COR-L47 (cell line): ENCODE data around the gene MGMT.

Source experiments
- DNase-seq: peaks from one replicate; lab custom pipeline; 2025; lab: John Stamatoyannopoulos, UW

MGMT gene

DNA sequence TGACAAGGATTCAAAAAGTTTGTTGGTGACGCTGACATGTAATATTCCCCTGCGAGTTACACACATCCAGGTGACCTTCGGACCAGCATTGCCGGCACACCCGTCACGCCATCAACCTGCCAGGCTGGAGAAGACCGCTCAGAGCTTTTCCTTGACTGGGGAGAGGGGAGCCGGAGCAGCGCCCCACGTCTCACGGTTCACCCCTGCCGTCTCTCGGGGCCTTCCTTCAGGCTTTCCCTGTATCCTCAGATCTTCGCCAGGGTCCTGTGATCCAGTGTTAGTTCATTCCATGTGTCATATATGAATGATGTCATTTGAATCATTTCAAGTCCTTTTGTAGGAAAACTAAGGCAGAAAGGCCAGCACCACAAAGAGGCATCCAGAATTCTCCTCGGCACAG is 127.8 kb downstream of the MGMT start:
- no peak for DNase-seq

GRCh38 chr10:129598413-129598812 is 131.4 kb downstream of the MGMT start:
- DNase-seq: no peak

- DNase-seq: no peak
These were observed 132.1 kb downstream of the MGMT start for GRCh38 chr10:129599160-129599559.

DNA sequence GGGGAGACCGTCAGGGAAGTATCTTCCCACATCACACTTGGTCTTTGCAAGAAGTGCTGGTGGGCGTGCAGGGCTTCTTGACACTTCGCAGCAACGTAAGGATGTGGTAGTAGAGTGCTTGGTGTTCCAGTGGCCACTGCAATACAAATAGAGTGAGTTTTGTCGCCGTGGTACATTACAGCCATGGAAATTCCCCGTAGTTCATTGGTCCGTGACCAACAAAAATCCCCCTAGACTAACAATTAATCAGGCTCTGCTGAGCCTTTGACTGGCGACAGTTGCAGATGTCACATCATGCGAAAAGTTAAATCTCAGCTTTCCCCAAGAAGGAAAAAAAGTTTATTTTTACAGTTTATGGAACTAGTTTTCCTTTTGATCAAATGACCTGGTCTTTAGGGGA is 134.7 kb downstream of the MGMT start:
- no peak for DNase-seq

DNA sequence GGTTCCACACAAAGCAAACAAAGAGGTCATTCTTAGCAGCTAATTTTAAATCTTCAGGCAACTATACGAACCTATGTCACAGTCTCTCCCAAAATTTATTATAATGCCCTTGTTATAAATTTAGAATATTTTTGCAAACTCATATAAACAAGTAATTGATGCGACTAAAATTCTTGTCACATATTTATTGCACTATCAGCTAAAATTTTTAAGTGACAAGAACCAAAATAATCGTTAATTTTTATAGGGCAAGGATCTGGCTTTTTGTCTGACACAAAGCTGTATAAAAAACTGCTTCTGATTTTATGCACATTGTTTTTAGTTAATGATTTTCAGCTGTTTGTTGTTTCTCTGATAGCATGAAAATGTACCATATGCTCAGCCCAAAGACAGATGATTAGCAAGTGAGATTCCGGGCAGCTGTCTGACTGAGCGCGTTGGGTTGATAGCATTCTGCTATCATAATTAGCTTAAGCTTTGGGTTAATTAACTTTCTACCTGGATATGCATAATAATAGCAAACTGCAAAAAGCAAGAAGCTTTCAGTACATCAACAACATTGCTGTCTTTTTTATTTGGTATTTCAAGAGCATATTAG is 136.0 kb downstream of the MGMT start:
- DNase-seq: no peak

DNA sequence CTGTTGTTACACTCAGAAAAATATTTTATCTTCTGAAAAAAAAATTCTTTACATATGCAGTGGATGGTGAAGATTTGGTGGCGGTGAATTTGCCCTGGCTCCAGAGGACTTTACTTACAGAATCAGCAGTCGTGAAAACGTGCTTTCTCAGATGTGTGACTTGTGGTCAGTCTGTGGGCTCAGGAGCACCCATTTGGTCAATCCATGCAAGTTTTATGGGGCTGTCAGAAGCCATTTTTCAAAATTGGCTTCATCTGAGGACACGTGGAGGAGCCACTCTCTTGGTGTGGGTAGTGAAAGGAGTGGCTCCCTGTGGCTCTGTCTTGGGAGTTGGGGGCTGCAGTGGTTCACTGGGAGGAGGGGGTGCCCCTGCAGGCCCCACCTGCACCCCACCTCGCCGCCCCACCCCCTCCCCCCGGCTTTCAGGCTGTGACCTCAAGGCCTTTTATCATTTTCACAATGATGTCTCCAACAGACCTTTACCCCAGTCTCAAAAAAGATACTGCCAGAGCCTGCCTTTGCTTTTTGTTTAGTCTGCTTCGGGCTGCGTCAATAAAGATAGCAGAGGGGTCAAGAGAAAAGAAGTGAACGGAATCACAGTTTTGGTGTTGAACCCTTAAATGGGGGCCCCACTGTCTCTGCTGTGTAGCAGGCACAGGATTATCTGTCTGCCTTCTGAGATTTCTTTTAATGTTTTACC is 137.4 kb downstream of the MGMT start:
- DNase-seq: no peak

GRCh38 chr10:129605266-129605985 is 138.4 kb downstream of the MGMT start:
- no peak for DNase-seq

- no peak for DNase-seq
These were observed 139.0 kb downstream of the MGMT start for GRCh38 chr10:129605986-129606518.

- no peak for DNase-seq
These were observed 140.6 kb downstream of the MGMT start for GRCh38 chr10:129607607-129608109.

DNA sequence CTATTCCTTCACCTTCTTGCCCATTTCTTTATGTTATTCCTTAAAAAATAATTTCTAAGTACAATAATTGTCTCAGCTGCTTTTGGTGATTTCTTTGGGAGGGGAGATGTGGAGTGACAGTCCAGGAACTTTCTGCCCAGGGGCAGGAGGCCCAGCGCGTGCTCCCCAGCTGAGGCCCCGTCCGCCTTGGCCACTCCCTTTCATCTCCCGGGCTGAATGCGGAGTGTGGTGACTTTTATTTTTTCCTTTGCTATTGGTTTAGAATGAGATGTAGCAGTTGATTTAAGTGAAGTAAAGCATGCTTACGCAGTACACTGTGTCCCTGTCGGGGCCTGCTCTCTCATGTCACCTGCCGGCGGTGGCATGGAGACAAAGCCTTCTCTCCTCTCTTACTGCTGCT is 141.6 kb downstream of the MGMT start:
- no peak for DNase-seq

- no peak for DNase-seq
These were observed 142.5 kb downstream of the MGMT start for GRCh38 chr10:129609551-129609950.

DNA sequence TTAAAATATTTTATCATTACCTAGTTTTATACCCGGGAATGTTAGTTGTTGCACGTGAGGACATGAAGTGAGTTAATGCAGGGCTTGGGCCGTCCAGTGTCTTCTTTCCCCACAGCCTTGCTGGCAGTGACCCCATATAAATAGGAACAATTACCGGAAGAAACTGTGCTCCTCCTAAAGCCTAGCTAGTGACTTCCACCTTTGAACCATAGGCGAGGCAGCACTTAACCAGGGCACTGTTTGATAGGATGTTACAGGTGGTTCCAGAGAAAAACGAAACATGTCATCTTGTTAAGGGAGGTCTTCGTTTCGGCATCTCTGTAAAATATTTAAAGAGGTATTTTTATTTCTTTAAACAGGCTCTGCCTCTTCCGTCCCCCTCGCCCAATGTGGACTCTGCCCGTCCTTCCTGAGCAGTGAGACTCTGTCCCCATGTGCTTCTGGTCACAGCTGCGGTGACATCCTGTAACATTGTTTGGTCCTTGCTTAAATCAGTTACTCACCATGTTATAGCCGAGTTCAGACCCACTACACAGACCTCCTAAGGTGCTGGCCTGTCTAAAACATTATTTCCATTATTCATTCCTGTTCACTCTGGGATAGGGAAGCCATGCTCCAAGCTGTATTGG is 145.6 kb downstream of the MGMT start:
- DNase-seq: no peak

- no peak for DNase-seq
These were observed 146.4 kb downstream of the MGMT start for GRCh38 chr10:129613377-129613980.

DNA sequence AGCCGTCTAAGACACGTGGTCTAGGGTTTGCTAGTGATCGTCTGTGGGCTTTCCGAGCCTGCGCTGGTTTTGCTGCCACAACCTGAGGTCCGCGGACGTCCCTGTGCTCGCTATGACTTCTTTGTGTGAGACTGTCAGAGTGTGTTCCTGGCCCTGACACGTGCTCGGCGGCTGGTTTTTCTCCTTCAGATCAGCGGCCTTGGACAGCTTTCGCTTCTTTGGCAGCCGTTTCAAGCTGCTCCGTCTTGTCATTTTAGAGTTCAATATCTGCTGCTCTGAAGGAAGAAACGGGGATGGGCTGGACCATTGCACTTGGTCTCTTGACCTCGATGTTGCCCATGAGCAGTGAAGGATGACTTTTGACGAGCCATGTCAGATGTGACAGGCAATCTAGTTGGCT is 147.3 kb downstream of the MGMT start:
- DNase-seq: no peak

DNA sequence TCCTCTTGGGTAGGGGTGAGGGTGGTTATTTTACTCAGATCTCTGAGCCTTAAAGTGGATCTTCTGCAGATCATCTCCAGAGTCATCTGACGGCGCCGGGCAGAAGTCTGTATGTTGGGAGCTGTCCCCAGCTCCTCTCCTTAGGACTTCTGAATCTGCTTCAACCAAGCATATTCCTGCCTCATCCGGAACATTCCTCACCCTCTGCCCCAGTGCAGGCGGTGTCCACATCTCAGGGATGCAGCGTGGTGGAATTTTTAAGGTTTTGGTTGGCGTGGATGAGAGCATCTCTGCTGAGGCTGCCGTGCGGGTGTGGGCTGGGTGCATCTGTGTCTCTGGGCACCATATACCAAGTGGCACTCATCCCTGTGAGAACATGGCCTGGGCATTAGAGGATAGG is 148.3 kb downstream of the MGMT start:
- no peak for DNase-seq

GRCh38 chr10:129615921-129616525 is 149.0 kb downstream of the MGMT start:
- DNase-seq: no peak

DNA sequence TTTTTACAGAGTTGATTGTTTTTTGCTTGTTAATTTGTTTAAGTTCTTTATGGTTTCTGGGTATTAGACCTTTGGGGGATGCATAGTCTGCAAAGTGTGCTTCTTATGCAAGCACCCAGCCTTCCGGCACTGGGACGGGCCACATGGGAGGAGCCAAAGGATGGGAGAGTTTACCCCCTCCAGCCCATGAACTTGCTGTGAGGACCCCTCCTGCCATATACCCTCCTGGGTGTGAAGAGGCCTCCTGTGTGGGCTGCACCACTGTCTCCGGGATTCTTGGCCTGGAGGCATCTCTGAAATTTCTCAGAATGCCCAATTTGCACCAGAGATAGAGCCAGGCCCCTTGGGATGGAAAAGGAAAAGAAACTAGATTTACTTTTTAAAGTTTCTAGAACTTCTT is 150.7 kb downstream of the MGMT start:
- DNase-seq: no peak

DNA sequence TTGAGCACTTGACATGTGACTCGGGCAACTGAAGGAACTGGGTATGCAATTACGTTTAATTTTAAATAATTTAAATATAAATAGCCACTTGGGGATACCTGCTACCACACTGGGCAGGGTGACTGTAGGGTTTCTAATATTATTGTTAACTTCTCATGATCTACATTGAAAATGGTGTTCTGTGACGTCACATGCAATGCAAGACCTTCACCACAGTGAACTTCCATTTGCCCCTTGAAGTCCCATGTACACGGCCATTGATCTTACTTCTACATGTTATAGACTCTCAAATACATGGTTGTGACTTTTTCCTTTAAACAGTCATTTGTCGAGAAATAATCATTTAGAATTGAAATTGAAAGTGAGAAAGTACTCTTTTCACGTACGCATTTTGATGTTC is 154.0 kb downstream of the MGMT start:
- no peak for DNase-seq

- DNase-seq: no peak
These were observed 154.7 kb downstream of the MGMT start for GRCh38 chr10:129621693-129622092.

DNA sequence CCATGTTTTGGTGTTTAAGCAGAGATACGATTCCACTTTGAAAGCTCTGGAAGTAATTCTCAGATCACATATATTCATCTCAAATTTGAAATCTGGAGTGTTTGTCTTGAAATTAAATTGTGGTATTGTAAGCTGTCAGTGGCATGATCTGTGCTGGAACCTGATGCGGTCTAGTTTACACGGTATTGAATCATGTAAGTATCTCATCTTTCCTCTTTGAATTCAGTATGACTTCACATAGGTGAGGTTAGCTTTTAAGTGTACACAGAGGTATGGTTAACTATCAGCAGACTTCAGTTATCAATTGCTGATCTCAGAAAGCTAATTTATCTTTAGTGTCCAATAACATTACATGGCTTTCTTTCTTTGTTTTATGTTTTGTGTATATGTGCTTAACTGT is 155.2 kb downstream of the MGMT start:
- DNase-seq: no peak

GRCh38 chr10:129622736-129623135 is 155.7 kb downstream of the MGMT start:
- DNase-seq: no peak

DNA sequence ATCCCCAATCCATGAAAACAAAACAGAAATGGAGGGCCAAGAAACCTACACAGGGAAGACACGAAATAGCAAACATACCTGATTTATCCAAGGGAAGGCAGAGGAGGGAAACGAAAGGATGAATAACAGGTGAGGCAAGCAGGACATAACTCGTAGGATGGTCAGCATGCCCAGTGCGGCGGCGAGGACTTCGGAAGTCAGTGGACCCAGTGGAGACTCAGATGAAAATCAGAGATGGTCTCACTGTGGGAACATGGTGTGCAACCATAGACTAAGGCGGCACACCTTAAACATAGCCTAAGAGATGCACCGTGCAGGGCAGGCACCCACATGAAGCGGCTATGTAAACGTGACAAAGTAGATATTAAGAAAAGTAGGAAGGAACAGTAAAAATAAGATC is 157.5 kb downstream of the MGMT start:
- DNase-seq: no peak
